ENCODE results near the gene FLYWCH1. TPM values are rescaled to one million over a fixed set of nuclear protein-coding genes. Genes with fewer than 3 reads are reported as not detected.

FLYWCH1 gene
- total and polyA plus RNA-seq, 10 of the 15 experiments (the other 5 are each of a cell fraction or from before 2014, with no cell fraction given): 0.47 to 33.8 (median 11.2) TPM

- H2AFZ ChIP-seq (ENCODE audit: control insufficient read depth, low read depth, low read length): peak within 1 kb of the TSS; percentile 47
- H3K79me2 ChIP-seq (ENCODE audit: control insufficient read depth, insufficient read depth, low read length): no peaks in the 10 kb centered on the region
- in situ Hi-C loops (cut with MboI): no loop called here
- H3K27ac ChIP-seq (ENCODE audit: control insufficient read depth, insufficient read depth): 0 out of 2 replicates have a peak within 1 kb of the TSS, but pooled peaks have one; percentile 9
- FAIRE-seq (no peak), ATAC-seq (peak; percentile 44), DNase-seq (ENCODE audit: low read depth, low spot score) (no peak)
- H3K4me2 ChIP-seq (ENCODE audit: control insufficient read depth, insufficient read depth): peak within 1 kb of the TSS; percentile 94
- ChIA-PET CTCF (interaction anchor here (1.6 to 4.7 kb wide), 3 partner anchors 16 to 37 kb away, joined by 4 to 20 read pairs (median 8); partner anchors contain the start of gene PKMYT1), SMC1A (ENCODE audit: uncharacterized antibody, unreplicated experiment) (interaction anchor here (0.9 to 1.2 kb wide), 3 partner anchors 9 to 18 kb away, joined by 3 read pairs; no protein-coding TSS in a partner anchor), POLR2A (interaction anchor here (1.3 kb wide), 1 partner anchor 45 kb away, joined by 7 read pairs; no protein-coding TSS in a partner anchor), RAD21 (ENCODE audit: unreplicated experiment) (interaction anchor here (0.6 to 1.3 kb wide), 4 partner anchors 14 to 64 kb away, joined by 3 to 6 read pairs (median 4); no protein-coding TSS in a partner anchor)
- peak within 1 kb of the TSS; percentile 69 for H3K4me3 ChIP-seq
- peak within 1 kb of the TSS; percentile 30; the same call in 1 of the 2 replicates for H3K9ac ChIP-seq (ENCODE audit: control insufficient read depth, insufficient read depth, low read length)
- intact Hi-C loops (cut with micrococcal nuclease; ENCODE audit: unreplicated experiment): loop anchor here (2.0 kb wide), 1 partner anchor 59 kb away; no protein-coding TSS in a partner anchor
- no TSS peak for BruUV-seq (replicated peaks)
- H3K9me3 ChIP-seq (replicated peaks; ENCODE audit: control insufficient read depth, insufficient read depth, low read length): no peaks in the 10 kb centered on the region
- 0% methylated on average over 56 of the region's 60 CpGs for WGBS (ENCODE audit: insufficient coverage, insufficient replicate concordance, low lambda C conversion rate, missing lambda C conversion rate)
- H4K20me1 ChIP-seq (ENCODE audit: control insufficient read depth, insufficient read depth): no peaks in the 10 kb centered on the region
- H3K4me1 ChIP-seq (ENCODE audit: control insufficient read depth, insufficient read depth, low read length): peaks cover 42% of the 10 kb centered on the region
- H3K36me3 ChIP-seq (ENCODE audit: control insufficient read depth in 2 of 2, insufficient read depth in 2 of 2, low read length in 1 of 2): no peaks in the 10 kb centered on the region
- no peaks in the 10 kb centered on the region for H3K27me3 ChIP-seq (replicated peaks in 1 of 2; ENCODE audit: control insufficient read depth in 2 of 2, insufficient read depth in 2 of 2, low read length in 1 of 2)
- 0 out of 2 replicates have a peak, but pooled peaks have one; percentile 21 for TF ChIP-seq NBN (IDR thresholded peaks at IDR 0.05)
- peak; percentile 46; the same call in 1 of the 2 replicates for TF ChIP-seq MXI1 (IDR thresholded peaks at IDR 0.05; ENCODE audit: low read depth, low read length)
- 0 out of 2 replicates have a peak, but pooled peaks have one; percentile 19 for TF ChIP-seq NKRF (conservative IDR thresholded peaks at IDR 0.05)
- no peak for TF ChIP-seq ATF3 (IDR thresholded peaks at IDR 0.05; ENCODE audit: borderline replicate concordance, extremely low read depth, low read depth, low read length)
- TF ChIP-seq ZNF384 (IDR thresholded peaks at IDR 0.05; ENCODE audit: borderline replicate concordance, low read depth, low read length): no peak
- peak; percentile 25 for TF ChIP-seq USF1 (IDR thresholded peaks at IDR 0.05; ENCODE audit: borderline replicate concordance, extremely low read length, insufficient read depth, low read depth, low read length)
- peak; percentile 31 for TF ChIP-seq MEF2B (IDR thresholded peaks at IDR 0.05; ENCODE audit: partially characterized antibody, poor library complexity, severe bottlenecking)
- peak; percentile 7 to 28; a peak in 2 of 4 replicates for TF ChIP-seq IKZF2 (IDR thresholded peaks at IDR 0.05)
- TF ChIP-seq BHLHE40 (IDR thresholded peaks at IDR 0.05; ENCODE audit: borderline replicate concordance in 1 of 2, low read depth in 2 of 2, low read length in 1 of 2): peak in 1 of 2 experiments; percentile 64; a peak in 1 of 4 replicates
- peak; percentile 44 for TF ChIP-seq GATAD2B (conservative IDR thresholded peaks at IDR 0.05; ENCODE audit: low read depth)
- TF ChIP-seq EGR1 (IDR thresholded peaks at IDR 0.05; ENCODE audit: borderline replicate concordance in 1 of 2, low read depth in 2 of 2, low read length in 2 of 2): 0 out of 3 replicates have a peak, but pooled peaks of 1 of the 2 experiments have one; percentile 1
- no peak for TF ChIP-seq CBX5 (IDR thresholded peaks at IDR 0.05; ENCODE audit: low read depth)
- peak in 1 of 3 experiments; percentile 13; a peak in 1 of 6 replicates for TF ChIP-seq CTCF (IDR thresholded peaks at IDR 0.05 in 2 of 3, conservative IDR thresholded peaks at IDR 0.05 in 1 of 3; ENCODE audit: control insufficient read depth in 2 of 3, extremely low read depth in 1 of 3, insufficient read depth in 1 of 3, low read depth in 3 of 3, low read length in 3 of 3)
Observed at GRCh38 chr16:2963723-2964474, 52.2 kb downstream of the FLYWCH1 start, which contains the start of gene KREMEN2. KREMEN2 (plus strand) TSS chr16:2964275; CDS start chr16:2964521, 246 bp downstream.
